IPS-NIHi7 (cell line): ENCODE results near the gene RGS6.

Experiments used
- DNase-seq: peaks from one replicate; pipeline ENCODE4 v3.0.0; 2012; ENCODE audit warnings: mixed read lengths; ENCODE audit errors: extremely low spot score

RGS6 gene

DNA sequence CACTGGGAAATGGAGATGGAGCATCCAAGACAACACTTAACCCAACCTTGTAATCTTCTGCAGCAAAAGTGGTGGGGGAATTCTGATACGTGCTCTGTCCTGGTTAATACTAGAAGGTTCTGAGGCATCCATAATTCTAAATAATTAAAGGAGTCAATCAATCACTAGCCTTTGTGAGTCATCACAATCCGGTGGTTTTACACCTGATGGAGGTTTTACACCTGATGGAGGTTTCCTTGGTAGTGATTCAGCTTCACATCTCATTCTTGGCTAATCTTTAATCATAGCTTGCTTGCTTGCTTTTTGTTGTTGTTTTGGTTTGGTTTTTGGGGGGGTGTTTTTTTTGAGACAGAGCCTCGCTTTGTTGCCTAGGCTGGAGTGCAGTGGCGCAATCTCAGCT, 618.3 kb downstream of the RGS6 start:
- no peak for DNase-seq

DNA sequence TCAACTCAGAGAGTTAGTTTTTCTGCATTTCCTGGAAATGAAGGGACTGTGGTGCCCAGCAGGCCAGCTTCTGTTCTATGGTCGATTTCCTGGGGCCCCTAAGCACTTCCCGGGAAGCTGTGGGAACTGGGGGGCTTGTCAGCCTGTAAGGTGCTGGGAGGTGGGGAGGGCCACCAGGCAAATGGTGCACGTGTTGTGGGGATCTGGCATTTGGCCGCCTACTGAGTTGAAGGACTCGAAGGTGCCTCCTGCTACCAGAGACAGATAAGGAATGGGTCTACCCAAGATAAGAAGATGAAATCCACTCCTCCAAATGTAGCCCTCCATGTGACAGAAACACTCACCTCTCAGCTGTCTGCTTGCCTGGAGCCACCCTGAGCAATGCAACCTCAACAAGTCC, 620.0 kb downstream of the RGS6 start:
- DNase-seq = no peak

DNA sequence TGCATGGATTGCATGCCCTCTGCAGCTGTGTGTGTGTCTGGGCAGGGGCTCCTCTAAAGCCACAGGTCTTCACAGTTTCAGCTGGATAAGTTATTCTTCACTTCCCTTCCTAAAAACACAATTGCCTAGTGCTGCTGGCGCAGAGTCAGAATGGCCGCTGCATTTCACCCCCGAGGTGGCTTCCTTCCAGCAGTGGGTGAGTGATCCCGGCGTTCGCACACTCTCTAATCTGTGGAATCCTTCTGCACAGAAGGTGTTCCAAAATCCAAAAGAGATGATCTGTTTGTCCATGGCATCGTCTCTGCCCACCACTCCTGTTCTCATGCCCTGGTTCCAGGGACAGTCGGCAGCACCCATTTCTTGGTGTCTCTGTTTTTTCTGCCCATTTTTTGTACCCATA, 620.9 kb downstream of the RGS6 start:
- no peak for DNase-seq

DNA sequence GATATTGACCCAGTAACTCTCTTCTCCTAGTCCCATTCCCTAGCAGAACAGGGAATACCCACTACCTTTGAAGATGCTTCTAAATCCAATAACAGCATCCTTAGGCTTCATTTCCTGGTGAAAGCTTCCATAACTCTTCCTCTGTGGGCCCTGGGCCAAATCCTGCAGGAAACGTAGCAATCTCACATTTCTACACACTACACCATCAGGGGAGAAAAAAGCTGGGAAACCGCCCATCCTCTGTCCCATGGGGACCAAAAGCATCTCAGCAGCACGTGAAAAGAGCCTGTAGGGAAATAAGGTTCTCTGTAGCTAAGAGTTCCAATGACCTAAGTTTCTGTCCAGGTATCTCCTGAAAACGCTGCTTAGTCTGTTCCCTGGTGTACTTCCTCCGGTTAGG, 621.4 kb downstream of the RGS6 start:
- DNase-seq = no peak

DNA sequence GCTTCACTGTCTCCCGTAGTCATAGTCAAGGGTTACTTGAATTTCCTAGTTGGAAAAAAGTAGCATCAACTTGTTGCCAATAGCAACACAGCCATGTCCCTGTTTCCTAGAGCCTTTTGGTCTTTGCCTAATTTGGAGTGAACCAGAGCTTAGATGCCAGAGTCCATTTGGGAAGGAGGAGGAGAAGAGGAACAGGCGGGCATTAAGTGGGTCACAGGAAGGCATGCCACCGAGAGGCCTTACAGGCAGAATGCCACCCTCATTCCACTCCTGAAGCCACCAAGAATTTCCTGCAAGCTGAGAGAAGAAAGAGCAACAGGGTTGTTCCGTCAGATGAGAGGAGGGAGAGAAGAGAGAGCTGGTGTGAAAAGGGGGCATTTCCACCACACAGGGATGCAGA, 622.2 kb downstream of the RGS6 start:
- no peak for DNase-seq

DNA sequence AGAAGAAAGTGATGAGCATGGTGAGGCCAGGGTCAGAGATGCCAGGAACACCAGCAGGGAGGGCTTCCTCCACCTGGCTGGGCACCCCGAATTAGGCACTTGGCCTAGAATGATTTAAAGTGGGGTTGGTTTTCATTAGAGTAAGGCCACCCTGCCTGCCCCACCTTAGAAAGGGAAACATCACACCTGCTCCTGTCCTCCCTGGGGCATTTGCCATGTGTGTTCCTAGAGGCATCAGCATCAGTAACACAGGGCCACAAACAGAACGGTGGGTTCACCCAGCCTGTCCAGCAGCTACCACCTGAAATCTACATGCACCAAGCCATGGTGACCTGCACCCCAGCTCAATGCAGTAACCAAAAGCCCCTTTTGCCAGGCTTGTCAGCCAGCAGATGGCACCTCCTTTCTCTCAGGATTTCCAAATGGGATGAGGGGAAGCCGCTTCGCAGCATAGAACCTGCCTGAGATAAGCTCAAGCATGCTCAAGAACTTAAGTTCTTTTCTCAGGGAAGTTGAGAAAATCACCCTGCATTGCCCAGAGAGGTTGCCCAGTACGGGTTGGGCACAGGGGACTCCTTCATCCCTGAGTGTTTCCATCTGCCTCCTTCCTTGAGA, 622.9 kb downstream of the RGS6 start:
- DNase-seq = no peak

DNA sequence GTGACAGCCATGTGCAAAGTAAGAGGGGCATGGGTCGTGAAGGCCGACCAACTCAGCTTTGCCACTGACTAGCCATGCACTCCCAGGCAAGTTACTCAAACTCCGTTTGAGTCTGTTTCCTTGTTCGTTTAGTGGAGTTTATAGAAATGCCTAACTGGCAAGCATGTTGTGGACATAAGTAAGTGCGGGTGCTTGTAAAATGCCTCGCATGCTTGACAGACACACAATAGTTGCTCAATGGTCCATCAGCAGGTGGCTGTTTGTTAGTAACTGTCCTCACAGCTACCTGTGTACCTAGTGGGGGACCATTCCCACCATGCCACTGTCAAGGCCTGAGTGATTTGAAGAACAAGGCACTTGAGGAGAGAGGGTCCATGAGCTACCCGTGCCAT, 623.4 kb downstream of the RGS6 start:
- DNase-seq = no peak

DNA sequence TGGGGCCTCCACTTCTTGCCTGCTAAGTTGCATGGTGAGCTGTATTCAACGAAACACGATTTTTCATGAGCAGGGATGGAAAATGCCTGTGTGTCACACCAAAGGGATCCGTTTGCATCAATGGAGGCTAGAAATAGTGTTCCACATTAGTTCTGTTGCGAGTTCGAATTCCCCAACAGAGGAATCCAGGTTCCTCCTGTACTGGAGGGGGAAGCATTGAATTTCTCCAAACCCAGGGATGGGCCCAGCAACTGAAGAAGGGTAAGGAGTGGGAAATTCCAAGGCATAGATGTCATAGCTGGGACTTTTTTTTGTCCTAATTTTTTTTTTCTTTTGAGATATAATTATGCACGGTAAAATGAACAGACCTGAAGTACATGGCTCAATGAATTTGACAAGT, 625.4 kb downstream of the RGS6 start:
- DNase-seq = no peak

DNA sequence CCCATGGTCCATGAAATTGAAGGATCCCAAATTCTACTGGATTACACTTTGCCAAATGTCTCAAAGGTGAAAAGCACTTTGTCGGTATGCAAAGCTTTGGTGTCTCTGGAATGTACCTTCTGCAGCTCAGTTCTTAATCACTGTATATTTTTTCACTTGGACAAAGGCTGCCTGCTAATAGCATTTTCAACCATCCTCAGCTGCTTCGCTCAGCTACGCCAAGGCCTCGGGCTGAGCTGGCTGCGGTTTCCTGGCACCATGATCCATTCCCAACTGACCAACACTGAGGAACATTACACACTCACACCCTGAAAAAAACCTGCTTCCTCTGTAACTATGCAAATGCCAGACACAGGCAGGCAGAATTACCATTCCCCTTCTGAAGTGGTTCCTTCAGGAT, 626.5 kb downstream of the RGS6 start:
- DNase-seq = no peak

DNA sequence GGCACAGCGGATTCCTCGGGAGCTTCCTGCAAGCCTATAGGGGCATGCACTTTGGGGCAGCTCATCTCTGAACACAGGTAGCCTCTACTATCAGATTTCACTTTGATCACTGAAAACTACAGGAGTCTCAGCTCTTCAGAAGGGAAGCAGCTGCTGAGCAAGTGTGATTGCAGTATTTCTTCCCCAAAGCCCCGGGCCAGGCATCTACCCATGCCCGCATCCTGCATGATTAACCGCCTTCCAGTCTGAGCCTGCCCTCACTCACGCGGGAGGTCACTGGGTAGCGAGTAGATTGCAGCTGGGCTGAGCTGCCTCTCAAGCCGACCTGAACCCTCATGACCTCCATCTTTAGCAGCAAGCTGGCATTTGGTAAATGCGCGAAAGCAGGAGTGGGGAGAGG, 627.0 kb downstream of the RGS6 start:
- no peak for DNase-seq

DNA sequence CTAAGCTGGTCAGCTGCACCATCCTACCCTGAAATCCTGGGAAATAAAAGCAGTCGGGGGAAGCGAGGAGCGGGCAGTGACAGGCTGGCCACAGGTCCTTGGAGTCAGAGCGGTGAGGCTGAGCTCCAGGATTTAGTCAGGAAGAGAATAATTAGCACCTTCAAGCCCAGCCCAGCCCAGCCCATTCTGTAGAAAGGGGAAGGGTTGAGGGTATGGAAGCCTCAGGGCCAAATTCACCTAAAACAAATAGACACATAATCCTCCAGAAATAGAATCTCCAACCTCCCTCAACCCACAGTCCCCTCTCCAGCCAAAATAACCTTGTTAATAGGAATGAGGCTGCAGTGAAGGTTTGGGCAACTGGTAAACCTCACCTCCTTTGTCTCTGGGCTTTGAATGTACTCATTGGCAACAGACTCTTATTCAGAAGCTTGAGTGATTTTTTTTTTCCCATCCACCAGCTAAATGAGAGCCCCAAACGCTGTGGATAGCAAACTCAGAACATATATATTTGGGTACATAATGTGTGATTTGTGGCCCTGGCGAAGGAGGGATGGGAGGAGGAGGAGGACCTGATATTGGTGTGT, 627.5 kb downstream of the RGS6 start:
- DNase-seq = no peak

DNA sequence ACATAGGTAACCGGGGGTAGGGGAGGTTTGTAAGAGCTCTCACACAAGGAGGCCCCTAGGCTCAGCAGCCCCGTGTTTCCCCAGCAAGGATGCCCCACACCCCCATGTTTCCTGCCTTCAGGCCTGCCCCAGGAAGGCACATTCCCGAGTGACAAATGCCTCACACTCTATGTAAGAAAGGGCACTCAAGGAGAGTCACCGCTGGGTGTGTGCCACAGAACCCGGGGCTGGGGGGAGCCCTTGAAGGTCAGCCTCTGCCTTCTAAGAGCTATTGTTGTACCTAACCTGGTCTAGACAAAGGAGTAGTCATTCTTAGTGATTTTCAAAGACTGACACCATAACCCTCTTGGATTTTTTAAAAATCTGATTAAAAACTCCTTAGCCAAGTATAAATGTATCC, 628.1 kb downstream of the RGS6 start:
- DNase-seq = no peak

DNA sequence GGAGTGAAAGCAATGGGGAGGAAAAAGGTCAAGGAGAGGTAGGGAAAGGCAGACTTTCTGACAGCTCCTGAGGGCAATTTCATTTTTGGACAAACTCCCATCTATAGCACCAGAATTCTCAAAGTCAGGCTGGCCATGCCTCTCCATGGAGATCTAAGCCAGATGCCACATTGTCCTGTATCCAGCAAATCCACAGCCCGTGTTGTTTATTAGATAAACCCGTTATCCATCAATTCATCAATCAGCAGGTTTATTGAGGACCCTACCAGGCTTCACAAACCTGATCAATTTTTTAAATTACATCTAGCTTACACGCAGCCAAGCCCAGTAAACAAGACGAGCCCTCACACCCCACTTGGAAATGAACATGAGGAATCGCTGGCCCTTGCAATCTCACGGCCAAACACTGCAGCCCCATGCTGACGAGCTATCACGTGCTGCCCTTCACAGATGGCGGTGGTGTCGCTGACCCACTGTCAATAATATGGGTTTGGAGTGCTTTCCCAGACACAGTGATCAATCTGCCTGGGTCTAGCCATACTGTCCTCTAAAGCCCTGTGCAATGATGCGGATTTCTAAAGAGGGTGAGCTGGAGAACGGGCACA, 628.8 kb downstream of the RGS6 start:
- no peak for DNase-seq

DNA sequence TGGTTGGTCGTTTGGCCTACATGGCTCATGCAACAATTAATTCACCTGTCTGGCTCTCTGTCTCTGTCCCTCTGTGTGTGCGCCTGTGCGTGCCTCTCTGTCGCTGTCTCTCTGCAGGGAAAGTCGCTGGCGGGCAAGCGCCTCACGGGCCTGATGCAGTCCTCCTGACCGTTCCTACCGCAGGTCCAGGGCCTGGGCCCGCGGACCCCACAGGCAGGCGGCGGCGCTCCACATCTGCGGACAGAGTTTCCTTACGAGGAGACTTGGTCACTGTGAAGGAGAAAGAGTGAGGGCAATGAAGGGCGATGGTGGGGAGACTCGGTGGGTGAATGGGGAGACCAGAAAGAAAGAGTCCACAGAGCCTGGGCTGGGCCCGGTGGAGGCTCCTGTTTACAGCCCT, 630.1 kb downstream of the RGS6 start:
- DNase-seq = no peak

DNA sequence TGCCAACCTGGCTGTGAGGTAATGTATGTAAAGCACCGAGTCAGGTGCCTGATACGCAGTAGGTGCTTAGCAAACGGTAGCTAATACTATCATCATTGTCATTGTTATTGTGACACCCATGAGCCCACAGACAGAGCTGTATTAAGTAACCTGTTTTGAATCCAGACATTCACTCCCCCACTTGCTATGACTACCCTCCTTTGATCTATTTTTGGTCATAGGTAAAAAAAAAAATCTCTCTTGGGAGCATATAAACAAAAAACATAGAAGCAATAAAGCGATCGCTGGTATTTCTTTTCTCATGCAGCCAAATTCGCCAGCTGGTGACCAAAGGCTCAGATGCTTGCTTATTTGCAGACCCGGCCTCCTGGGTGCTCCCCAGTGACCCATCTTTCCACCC, 631.4 kb downstream of the RGS6 start:
- DNase-seq = no peak

DNA sequence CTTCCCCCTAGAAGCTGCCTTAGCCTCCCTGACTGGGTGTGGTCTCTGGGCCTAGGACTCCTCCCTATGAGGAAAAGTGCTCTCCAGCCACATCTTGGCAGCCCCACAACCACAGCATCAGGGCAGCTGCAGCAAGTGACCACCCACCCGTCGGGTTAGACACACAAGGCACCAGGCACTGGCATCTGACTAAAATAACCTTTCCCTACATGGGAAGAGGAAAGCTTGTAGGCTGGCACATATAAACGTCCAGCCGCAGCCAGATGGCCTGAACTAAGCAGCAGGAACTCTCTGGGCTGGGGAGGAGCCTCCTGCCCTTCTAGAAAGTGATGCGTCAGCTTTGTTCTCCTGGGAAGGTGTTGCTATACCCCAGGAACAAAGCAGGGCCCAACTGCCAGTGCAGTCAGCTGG, 632.9 kb downstream of the RGS6 start:
- DNase-seq = no peak

DNA sequence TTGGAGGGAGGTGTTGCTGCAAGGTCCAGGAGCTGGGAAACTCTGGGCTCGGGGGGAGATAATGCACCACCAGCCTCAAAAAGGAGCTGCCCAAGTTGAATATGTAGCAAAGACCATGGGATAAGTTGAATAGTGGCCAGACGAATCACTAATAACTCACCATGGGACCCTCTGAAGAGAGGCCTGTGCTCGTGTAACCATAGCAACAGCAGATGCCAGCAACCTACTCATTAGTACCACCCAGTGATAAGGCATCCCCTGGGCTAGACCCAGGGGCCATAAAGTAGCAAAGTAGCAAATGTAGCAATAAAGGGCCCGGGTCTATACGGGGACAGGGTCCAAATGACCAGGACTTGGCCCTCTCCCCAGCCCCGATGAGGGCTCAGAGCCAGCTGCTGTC, 633.7 kb downstream of the RGS6 start:
- DNase-seq = no peak

DNA sequence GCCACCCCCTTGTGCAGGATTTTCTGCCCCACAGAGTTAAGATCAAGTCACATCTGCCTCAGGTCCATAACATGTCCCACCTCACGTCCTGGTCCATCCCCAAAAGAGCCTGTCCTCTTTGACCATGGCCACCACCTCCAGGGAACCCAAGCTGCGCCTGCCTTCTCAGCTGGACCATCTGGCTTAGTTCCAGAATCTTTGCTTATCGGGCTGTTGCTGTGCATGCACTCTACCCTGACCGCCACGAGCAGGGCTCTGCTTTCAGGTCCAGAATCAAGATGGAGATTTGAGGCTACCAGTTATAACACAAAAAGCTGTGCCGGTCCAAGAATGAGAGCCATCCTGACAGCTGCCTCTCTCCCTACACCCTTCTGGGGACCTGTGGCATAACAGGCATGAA, 635.0 kb downstream of the RGS6 start:
- no peak for DNase-seq

DNA sequence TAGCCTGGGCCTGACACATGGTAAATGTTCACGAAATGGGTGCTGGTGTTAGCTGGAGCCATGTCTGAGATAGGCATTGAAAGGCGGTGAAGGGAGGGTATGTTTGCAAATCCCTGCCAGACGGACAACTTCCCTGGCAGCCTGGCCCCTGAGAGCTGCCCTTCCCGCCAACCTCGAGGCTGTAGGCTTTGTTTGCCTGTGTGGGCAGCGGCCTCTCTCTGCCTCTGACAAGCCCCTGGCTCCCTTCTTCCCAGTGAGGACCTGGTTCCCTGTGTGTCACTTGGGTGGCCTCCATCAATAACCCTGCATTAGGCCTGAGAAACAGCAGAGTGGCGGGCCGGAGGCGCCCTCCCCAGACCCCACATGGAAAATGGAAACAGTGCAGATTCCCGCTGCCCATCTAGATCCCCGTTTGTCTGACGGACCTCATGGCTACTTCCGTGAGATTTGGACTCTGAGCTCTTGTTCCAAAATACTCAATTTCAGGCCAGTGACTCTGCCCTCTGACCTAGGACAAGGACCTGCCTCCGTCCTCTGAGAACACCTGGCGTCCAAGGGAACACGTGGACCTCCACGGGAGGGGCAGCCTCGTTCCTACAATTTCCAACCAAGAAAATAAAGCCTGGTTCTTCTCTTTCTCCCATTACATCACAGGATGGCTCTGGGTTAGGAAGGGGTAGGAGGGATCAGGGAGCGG, 636.2 kb downstream of the RGS6 start:
- DNase-seq = no peak

DNA sequence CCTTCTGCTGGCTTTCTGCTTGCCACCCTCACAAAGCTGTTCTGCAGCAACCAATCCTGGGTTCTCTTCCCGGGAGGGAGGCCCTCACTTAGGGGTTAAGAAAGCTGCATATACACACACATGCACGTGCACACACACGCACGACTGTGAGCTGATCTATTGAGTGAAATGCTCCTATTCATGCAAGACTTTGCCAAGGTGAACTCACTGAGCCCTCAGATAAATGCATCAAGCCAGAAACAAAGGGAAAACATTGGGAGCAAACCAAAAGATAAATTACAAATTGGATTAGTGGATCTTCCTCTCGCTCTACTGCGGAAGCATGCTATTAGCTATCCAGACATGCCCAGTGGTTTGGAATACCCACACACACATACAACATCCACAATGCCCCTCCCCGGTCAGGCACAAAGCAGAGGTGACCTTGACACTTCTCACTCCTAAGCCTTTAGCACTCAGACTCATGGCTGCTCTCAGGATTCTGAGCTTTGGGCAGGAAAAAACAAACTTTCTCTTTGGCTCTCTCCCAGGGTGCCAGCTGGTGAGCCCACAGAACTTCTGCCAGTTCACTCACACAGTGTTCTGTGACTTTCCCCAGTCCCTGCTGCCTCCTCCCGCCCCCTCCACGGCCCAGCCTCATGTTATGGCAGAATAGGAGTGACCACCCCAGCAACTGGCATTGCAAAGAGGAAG, 641.6 kb downstream of the RGS6 start:
- no peak for DNase-seq

DNA sequence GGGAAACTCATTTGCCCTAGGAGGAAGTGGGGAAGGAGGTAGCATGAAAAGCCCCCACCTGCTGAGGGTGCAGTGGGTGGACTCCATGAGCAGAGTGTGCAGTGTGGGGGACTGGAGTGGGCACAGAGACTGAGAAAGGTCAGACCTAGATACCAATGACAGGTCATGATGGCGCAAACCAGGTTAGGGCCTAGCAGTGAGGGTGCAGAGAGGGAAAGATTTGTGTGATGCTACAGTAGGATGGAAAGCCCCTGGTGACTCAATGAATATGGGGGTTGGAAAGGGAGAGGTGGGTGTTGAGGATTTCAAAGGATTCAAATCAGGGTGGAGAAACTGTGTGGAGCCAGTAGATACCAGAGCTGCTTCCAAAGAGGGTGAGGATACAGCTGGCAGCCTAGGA, 642.5 kb downstream of the RGS6 start:
- no peak for DNase-seq

DNA sequence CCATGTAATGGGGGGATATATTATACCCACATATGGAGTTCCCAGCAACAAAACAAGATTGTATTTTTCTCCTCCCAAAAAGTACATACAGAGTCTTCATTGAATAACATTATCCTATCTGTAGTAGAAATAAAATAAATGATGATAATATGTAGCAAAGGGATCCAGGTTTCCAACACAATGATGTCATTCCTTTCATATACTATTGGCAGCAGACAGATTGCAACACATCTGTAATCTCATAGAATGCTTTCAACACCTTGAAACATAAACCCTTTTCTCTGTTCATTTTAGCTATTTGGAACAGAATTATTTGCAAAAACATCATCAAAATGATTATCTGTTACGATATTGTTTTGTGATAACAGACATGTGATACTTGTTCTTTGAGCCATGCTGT, 644.0 kb downstream of the RGS6 start:
- no peak for DNase-seq

DNA sequence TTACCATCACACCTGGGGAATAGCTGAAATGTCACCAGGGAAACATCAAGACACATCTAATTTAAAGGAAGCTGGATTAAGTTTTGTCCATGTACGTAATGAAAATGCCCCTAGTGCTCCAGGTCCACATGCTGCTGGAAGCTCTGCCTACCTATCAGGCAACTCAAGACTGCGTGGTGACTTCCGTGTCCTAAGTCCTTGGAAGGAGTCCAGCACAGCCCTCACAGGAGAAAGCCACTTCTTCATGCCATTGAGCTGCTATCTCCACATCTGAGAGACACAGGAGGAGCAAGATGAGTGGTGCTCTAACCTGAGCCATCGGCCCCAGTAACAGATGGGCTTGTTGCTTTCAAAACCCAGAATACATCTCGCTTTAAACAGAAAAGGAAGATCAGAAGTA, 645.3 kb downstream of the RGS6 start:
- no peak for DNase-seq
